DOHH2 (cell line): Measurements from ENCODE around the gene RAB27B.

ENCODE experiments used
- CTCF ChIP-seq: fragments of 200-600 bp; sonication (generic); IDR thresholded peaks from one replicate; pipeline ENCODE4 v1.5.1; 2014; ENCODE audit warnings: antibody characterized with exemption, mild to moderate bottlenecking, low read depth, low read length; ENCODE audit not compliant: poor library complexity, severe bottlenecking
- EZH2phosphoT487 ChIP-seq: fragments of 200-600 bp; sonication (generic); IDR thresholded peaks from 2 replicates; pipeline ENCODE4 v1.6.1; 2017; ENCODE audit warnings: borderline replicate concordance, mild to moderate bottlenecking, antibody characterized with exemption, low read length, moderate library complexity, mixed read lengths

GRCh38 chr18:54871231-54871630 is 43.0 kb downstream of the RAB27B start:
- TF ChIP-seq CTCF, result no peak
- no peak for TF ChIP-seq EZH2phosphoT487
